ENCODE measurements around the gene CFHR1.
"Not testable (repeated sequence)": the region's sequence is repeated elsewhere in the genome, so short reads cannot be mapped to it uniquely, and the experiment has no call there.

CFHR1 gene

GRCh38 chr1:196819531-196819930, at the start of gene CFHR1:
CFHR1 (plus strand) TSS chr1:196819731; CDS start chr1:196819845, 114 bp downstream.
- not testable (repeated sequence) for DNase-seq (ENCODE audit: low spot score)

- DNase-seq (ENCODE audit: low spot score): not testable (repeated sequence)
These were observed 49.7 kb upstream of the CFHR1 start for GRCh38 chr1:196769823-196770222.

- no peak for DNase-seq (ENCODE audit: low spot score)
These were observed 45.8 kb upstream of the CFHR1 start for GRCh38 chr1:196773713-196774112.

GRCh38 chr1:196774175-196774574, 45.4 kb upstream of the CFHR1 start:
- no peak for DNase-seq (ENCODE audit: low spot score)

- DNase-seq (ENCODE audit: low spot score): no peak
These were observed 44.9 kb upstream of the CFHR1 start, which contains the start of gene CFHR3 for GRCh38 chr1:196774603-196775002. CFHR3 (plus strand) TSS chr1:196774840; CDS start chr1:196774887, 47 bp downstream.

GRCh38 chr1:196777603-196778002, 41.9 kb upstream of the CFHR1 start:
- no peak for DNase-seq (ENCODE audit: low spot score)

- DNase-seq (ENCODE audit: low spot score): no peak
These were observed 40.4 kb upstream of the CFHR1 start for GRCh38 chr1:196779093-196779492.

GRCh38 chr1:196791252-196791651, 28.3 kb upstream of the CFHR1 start:
- not testable (repeated sequence) for DNase-seq (ENCODE audit: low spot score)

GRCh38 chr1:196794103-196794502, 25.4 kb upstream of the CFHR1 start:
- not testable (repeated sequence) for DNase-seq (ENCODE audit: low spot score)

GRCh38 chr1:196797891-196798290, 21.6 kb upstream of the CFHR1 start:
- no peak for DNase-seq (ENCODE audit: low spot score)

- DNase-seq (ENCODE audit: low spot score): not testable (repeated sequence)
These were observed 17.6 kb upstream of the CFHR1 start for GRCh38 chr1:196801920-196802319.

GRCh38 chr1:196808529-196809235, 10.8 kb upstream of the CFHR1 start:
- no peak for DNase-seq (ENCODE audit: low spot score)

GRCh38 chr1:196817442-196817841, 2.1 kb upstream of the CFHR1 start:
- not testable (repeated sequence) for DNase-seq (ENCODE audit: low spot score)

- not testable (repeated sequence) for DNase-seq (ENCODE audit: low spot score)
These were observed 8.3 kb downstream of the CFHR1 start for GRCh38 chr1:196827860-196828259.

- DNase-seq (ENCODE audit: low spot score): not testable (repeated sequence)
These were observed 30.3 kb downstream of the CFHR1 start for GRCh38 chr1:196849613-196850492.

- no peak for DNase-seq (ENCODE audit: low spot score)
These were observed 36.5 kb downstream of the CFHR1 start for GRCh38 chr1:196856053-196856452.

GRCh38 chr1:196857188-196857587, 37.7 kb downstream of the CFHR1 start:
- no peak for DNase-seq (ENCODE audit: low spot score)

GRCh38 chr1:196858811-196859210, 39.3 kb downstream of the CFHR1 start:
- no peak for DNase-seq (ENCODE audit: low spot score)

GRCh38 chr1:196860323-196860884, 40.9 kb downstream of the CFHR1 start:
- no peak for DNase-seq (ENCODE audit: low spot score)

GRCh38 chr1:196861429-196861828, 41.9 kb downstream of the CFHR1 start:
- DNase-seq (ENCODE audit: low spot score): no peak

- no peak for DNase-seq (ENCODE audit: low spot score)
These were observed 47.4 kb downstream of the CFHR1 start for GRCh38 chr1:196866974-196867373.

GRCh38 chr1:196873385-196873784, 53.9 kb downstream of the CFHR1 start:
- DNase-seq (ENCODE audit: low spot score): no peak

- no peak for DNase-seq (ENCODE audit: low spot score)
These were observed 56.4 kb downstream of the CFHR1 start for GRCh38 chr1:196875935-196876334.
